ENCODE results near the gene SETD4.
"Not testable (repeated sequence)": the region's sequence is repeated elsewhere in the genome, so short reads cannot be mapped to it uniquely, and the experiment has no call there.

Gene SETD4

DNA sequence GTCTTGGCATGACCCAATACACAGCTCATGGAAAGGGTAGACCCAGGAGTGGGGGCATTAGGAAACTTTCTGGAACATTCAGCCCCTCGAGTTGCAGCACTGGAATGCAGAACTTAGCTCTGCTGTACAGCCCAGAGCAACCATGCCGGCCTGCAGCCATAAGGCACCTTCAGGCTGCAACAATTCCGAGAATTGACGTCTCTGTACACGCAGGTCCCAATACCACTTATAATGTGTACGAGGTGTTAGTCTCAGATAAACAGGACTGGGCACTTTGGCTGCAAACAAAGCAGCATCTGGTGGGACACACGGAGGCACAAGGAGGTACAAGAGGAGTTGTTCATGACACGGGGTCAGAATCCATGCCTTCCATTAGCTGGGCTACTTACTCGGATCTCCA lies 17.4 kb upstream of the SETD4 start:
- DNase-seq (ENCODE audit: low spot score) = no peak

DNA sequence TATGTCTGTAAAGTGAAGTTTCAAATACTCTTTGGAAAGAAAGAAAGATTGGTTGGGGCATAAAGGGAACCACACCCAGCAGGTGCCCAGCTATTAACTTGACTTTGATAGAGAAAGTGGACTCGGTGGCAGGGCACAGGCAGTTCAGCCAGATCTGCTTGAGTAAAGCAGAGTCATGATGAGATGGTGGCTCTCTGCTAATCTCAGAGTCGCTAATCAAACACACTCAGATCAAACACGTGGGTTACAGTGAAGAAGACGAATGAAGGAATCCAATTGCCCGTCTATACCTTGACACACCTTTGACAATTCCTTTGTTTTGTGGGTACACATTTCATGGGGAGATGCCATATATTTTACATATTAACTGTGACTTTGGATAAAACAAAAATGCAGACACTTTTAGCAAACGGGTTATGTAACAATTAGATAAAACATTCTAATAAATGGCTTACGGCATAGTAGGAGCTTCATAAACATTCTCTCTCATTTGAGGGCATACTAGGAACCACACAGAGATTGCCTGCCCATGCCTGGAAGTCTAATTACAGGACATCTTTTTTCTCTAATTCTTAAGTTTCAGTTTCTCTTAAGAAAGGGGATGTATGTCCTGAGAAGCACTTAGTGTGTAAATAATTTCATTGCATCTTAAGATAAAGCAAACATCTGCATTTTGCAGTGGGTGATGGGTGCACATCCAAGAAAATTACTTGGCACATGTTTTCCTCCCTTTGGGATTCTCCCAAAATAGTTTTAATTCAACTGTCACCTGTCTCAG lies 16.7 kb upstream of the SETD4 start:
- no peak for DNase-seq (ENCODE audit: low spot score)

DNA sequence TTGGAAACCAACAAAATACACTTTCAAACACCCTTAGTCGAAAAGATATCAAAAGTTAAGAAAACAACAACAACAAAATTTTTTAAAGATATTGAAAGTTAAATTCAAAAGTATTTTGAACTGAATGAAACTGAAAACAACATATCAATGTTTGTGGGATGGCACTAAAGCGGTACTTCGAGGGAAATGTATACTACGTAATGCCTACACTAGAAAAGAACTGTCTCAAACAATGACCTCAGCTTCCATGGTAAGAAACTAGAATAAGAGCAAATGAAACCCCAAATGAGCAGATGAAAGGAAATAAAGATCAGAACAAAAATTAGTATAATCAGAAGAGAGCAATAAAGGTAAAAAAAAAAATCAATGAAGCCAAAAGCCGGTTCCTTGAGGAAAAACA lies 15.6 kb upstream of the SETD4 start:
- no peak for DNase-seq (ENCODE audit: low spot score)

DNA sequence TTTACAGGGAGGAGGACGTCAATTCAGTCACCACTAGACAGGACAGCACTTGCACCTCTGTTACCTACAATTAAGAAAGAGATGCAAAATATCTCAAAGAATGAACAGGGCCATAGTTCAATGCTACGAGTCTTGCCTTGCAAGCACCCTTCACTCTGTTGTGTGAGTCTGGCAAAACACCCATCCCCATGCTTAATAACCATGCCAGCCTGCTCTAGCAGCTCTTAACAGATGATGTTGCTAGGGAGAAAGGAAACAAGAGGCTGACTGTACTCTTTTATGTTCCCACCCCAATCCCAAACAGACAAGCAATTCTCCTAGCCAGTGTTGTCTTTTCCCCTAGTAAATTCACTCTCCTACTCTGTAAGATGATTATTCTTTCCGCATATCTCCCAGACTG lies 14.8 kb upstream of the SETD4 start:
- DNase-seq (ENCODE audit: low spot score) = no peak

- DNase-seq (ENCODE audit: low spot score) = not testable (repeated sequence)
These were observed 13.6 kb upstream of the SETD4 start for GRCh38 chr21:36073911-36074310.

DNA sequence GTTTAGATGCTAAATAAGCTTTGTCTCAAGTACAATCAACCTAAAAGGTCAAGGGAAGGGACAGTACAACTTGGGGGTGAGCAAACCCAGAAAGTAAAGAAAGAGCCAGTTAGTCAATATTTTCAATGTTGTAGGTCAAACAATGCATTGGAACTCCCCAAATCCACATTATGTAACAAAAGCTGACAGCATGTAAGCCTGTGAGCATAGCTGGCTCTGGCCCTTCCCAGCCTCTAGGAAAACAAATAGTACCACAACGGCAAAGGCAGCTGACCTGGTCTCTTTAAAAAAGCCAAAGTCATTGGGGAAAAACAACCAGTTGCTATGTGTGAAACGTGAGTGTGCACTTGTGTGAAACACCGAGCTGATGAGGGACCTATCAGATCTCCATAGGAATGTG lies 12.9 kb upstream of the SETD4 start:
- DNase-seq (ENCODE audit: low spot score) = no peak

DNA sequence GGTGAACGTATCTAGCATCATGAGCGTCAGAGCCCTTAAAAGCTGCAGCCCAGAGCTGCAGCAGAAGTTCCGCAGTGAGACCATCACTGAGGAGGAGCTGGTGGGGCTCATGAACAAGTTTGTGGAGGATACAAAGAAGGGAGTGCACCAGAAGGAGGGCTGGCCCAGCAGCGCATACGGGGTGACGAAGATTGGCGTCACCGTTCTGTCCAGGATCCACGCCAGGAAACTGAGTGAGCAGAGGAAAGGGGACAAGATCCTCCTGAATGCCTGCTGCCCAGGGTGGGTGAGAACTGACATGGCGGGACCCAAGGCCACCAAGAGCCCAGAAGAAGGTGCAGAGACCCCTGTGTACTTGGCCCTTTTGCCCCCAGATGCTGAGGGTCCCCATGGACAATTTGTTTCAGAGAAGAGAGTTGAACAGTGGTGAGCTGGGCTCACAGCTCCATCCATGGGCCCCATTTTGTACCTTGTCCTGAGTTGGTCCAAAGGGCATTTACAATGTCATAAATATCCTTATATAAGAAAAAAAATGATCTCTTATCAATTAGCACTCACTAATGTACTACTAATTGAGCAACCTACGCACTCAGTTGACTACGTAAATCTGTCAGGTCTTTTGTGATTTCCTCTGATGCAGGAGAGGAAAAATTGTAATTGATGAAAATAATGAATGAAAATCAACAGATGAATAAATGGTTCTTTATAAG lies 12.3 kb upstream of the SETD4 start:
- DNase-seq (ENCODE audit: low spot score) = no peak

DNA sequence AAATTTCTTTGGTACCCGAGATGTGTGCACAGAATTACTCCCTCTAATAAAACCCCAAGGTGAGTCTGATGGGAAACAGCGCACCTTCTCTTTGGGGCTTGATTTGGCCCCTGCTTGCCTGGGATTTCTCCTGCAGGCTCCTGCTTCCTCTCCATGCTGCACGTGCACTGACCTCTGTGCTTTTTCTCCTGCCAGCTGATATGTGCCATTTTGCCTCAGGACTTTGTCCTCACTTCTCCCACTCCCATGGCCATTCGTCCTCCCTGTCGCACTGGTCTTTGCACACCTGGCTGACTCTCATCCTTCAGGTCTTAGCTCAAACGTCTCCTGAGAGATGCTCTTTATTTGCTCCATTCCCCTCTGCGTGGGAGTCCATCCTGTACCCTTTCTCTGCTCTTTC lies 10.7 kb upstream of the SETD4 start:
- no peak for DNase-seq (ENCODE audit: low spot score)

- peak; percentile 70 for DNase-seq (ENCODE audit: low spot score)
These were observed 9.6 kb upstream of the SETD4 start, which contains the start of gene CBR1 for GRCh38 chr21:36069713-36070583. CBR1 (plus strand) TSS chr21:36070024; CDS start chr21:36070116, 92 bp downstream.

DNA sequence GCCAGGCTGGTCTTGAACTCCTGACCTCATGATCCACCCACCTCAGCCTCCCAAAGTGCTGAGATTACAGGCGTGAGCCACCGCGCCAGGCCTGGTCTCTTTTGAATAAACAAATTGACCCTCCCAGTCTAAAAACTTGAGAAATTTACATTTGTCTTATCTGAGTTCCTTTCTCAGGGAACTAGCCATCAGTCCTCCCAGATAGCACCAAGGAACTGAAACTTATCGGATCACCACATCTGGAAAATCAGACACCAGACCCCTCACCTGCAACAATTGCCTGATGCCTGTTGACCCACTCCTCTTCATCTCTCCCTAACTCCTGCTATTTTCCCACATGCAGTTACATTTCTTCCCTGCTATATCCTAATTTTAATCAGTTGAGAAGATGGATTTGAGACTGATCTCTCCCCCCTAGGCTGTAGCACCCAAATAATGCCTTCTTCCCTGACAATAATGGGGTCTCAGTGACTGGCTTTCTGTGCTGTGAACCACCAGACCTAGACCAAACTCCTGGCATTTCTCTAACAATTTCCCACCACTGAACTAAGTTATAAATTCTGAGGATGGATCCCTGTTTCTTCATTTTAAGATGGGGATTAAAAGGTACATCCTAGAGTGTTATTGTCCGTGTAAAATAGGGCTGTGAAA lies 8.5 kb upstream of the SETD4 start:
- DNase-seq (ENCODE audit: low spot score) = no peak

DNA sequence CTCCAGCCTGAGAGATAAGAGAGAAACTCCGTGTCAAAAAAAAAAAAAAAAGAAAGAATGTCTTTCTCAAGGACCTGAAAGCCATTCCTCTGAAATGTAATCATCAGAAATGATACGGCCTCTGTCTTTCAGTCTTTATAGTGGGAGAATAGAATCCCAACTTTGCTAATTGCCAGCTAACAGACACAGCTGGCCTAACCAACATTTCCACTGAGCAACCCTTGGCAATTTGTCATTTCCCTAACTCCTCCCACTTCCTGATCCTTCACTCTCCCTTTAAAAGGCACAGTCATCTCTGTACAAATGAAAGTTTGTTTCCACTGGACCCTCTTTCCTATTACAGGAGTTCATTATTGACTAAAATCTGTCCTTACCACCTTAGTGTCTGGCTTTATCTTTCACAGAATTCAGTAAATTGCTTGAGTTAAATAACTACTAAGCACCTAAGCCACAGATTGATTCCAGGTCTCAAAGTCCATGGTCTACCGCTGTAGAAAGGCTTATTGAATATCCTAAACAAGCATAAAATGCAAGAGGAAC lies 5.2 kb upstream of the SETD4 start:
- peak; percentile 57 for DNase-seq (ENCODE audit: low spot score)

- no peak for DNase-seq (ENCODE audit: low spot score)
These were observed 3.7 kb upstream of the SETD4 start for GRCh38 chr21:36064085-36064460.

DNA sequence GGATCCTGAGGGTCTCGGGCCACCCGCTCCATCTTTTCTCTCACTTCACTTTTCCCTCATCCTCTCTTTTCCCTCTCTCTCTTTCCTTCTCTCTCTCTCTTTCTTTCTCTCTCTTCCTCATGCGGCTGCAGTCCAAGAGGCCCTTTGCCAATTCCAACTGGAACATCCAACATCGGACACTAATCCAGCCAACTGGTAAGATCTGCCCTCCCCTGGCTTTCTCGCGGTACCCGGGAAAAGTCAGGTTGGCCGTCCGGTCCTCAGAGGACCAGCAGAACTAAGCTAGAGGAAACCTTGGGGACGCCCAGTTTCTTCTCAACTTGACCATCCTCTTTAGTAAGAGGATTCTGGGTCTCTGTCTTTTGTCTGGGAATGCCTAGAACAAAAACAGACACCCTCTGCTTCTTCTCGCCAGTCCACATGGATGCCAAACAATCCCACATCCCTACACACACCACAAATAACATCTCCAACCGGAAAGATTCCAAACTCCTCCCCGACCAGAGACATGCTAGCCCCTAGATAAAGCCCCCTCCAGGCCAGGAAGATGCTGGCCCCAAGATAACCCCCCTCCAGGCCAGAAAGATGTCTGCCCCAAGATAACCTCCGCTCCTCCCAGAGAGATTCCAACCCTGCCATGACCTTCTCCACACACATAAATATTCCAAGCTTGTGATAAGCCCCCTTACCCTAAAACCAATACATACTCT lies 3.2 kb upstream of the SETD4 start:
- no peak for DNase-seq (ENCODE audit: low spot score)

- DNase-seq (ENCODE audit: low spot score) = no peak
These were observed 1.1 kb upstream of the SETD4 start for GRCh38 chr21:36061445-36061844.

GRCh38 chr21:36059823-36060158 lies 535 bp downstream of the SETD4 start:
- DNase-seq (ENCODE audit: low spot score) = peak; percentile 27

GRCh38 chr21:36055551-36055950 lies 4.8 kb downstream of the SETD4 start:
- no peak for DNase-seq (ENCODE audit: low spot score)

DNA sequence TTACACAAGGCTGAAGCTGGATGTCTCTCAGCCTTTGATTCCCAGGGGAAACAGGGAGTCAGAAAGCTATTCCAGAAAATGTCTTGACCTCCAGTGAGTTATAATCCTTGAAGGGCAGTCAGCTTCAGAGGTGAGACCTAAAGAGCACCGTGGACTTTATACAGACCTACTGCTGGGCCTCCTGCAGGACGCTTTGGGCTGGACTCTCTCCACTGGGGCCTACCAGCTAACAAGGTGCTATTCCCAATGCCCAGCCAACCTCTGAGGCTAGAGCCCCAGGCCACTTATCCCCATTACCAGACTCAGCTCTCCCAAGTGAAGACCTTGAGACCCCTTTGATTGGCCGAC lies 6.6 kb downstream of the SETD4 start:
- no peak for DNase-seq (ENCODE audit: low spot score)

GRCh38 chr21:36052860-36053714 lies 7.2 kb downstream of the SETD4 start:
- DNase-seq (ENCODE audit: low spot score) = no peak

GRCh38 chr21:36048357-36048756 lies 12.0 kb downstream of the SETD4 start:
- DNase-seq (ENCODE audit: low spot score) = no peak

DNA sequence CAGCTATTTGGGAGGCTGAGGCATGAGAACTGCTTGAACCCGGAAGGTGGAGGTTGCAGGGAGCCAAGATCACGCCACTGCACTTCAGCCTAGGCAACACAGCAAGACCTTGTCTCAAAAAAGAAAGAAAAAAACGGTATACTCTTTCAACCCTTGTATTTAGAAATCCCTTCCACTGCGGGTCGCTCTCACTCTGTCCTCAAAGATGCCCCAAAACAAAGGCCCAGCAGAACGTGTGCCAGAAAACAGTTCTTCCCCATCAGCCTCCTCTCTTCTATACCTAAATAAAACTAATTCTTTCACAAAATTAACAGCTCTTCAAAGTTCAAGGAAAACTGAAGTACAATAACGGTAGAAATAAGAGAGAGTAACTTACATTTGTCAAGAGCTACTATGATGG lies 13.2 kb downstream of the SETD4 start:
- no peak for DNase-seq (ENCODE audit: low spot score)

- DNase-seq (ENCODE audit: low spot score) = no peak
These were observed 14.3 kb downstream of the SETD4 start for GRCh38 chr21:36045993-36046392.
